Measurements from ENCODE around the gene LRRC3C.

- no peak for TF ChIP-seq EZH2 (IDR thresholded peaks at IDR 0.05; ENCODE audit: insufficient read depth, poor library complexity, severe bottlenecking)
- no peak for TF ChIP-seq EZH2phosphoT487 (IDR thresholded peaks at IDR 0.05; ENCODE audit: insufficient read depth, low read depth)
Measured at GRCh38 chr17:39898088-39898487, 29.4 kb upstream of the LRRC3C start.

All from GM23248 (cell line).